ENCODE data around the gene TAP1.

The TAP1 gene

DNA sequence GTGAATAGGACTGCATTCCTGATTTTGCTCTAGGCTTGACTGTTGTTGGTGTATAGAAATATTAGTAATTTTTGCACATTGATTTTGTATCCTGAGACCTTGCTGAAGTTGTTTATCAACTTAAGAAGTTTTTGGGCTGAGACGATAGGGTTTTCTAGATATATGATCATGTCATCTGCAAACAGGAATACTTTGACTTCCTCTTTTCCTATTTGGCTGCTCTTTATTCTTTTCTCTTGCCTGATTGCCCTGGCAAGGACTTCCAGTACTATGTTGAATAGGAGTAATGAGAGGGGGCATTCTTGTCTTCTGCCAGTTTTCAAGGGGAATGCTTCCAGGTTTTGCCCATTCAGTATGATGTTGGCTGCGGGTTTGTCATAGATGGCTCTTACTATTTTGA, 50.1 kb downstream of the TAP1 start:
- DNase-seq (ENCODE audit: low read depth), result no peak

DNA sequence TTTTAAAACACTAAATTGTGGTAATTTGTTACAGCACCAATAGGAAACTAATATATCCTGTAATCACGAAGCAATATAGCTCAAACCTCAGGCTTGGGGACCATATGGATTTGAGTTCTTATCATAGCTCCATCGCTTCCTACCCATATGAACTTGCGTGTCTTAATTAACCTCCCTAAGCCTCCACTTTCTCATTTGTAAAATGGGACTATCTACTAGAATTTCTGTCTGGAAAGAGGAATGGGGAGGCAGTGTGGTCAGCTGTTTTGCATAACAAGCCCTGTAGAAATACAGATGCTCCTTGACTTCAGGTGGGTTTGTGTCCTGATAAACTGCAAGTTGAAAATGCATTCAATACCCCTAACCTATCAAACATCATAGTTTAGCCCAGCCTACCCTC, 53.8 kb downstream of the TAP1 start:
- DNase-seq (ENCODE audit: low read depth), result no peak

DNA sequence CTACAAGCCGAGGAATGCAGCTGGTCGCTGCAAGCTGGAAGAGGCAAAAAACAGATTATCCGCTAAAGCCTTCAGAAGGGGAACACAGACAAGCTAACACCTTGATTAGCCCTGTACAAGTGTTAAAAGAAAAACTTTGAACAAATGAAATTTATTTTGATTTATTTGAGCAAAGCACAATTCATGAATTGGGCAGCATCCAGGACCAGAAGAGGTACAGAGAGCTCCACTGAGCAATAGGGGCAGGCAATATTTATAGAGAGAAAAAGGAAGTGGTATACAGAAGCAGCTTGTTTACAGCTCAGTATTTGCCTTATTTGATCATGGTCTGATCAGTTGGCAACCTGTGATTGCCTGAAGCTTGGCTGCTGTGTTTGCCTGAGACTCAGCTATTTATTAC, 54.3 kb downstream of the TAP1 start:
- DNase-seq (ENCODE audit: low read depth), result no peak

DNA sequence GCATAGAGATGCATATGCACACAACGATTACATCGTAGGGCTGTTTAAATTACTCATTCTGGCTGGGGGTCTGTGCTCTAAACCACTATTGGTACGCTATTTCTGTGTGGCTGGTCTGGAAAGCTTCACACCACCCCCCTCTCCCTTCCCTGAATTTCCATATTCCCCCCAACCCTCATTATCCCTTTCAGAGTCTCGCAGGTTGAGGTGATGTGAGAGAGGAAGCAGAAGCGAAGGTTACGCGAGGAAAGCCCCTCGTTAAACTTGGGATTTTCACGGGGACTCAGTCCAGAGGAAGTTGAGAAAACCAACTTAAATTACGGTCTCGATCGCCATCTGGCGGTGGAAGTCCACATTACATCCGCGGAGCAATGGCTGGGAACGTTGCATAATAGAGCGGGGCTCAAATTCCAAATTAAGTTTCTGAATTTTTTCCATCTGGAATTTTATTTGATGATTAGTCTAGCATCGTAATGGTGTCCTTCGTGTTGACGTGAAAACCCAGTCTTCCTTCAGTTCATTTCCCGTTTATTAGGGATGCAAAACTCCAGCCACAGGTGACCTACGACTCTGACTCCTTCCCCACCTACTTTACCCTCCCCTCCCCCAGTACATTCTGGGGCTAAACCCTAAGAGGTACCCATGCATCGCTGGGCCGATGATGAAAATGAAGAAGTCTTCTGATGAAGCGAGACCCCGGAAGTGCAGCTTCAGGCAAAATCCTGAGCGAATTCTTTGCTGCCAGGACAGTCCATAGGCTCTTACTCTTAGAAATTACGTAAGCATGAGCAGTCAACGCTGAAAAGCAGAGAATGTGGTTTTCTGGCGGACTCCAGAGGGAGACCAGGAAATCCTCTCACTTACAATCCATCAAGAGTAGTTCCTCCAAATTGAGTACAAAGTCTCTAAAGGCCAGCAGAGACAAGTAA, 56.4 kb downstream of the TAP1 start:
- DNase-seq (ENCODE audit: low read depth), result peak; percentile 74

Measured in stimulated activated CD8-positive, alpha-beta memory T cell treated with anti-CD3 and anti-CD28 coated beads, Interleukin-12 subunit alpha, Interleukin-12 subunit beta, amount 100 ng/mL, for 1 hour (primary cell).